PC-9 (cell line): ENCODE measurements around the gene C17orf75. TPM values are rescaled to one million over a fixed set of nuclear protein-coding genes. Genes with fewer than 3 reads are reported as not detected.
"Not testable (repeated sequence)": the region's sequence is repeated elsewhere in the genome, so short reads cannot be mapped to it uniquely, and the experiment has no call there.

Source experiments
- BruUV-seq: library from RNA; stranded (reverse); fragments of 400-500 nt; replicated peaks from 2 replicates; lab custom pipeline; 2021; lab: Mats Ljungman, UMichigan
- CTCF ChIA-PET: fragments of 300-600 bp; sonication (Branson Sonifier 250); formaldehyde crosslinking; loops from one replicate; lab custom pipeline; 2022; ENCODE audit warnings: antibody characterized with exemption; lab: Charles Lee
- POLR2A ChIA-PET: fragments of 300-600 bp; sonication (Branson Sonifier 250); formaldehyde crosslinking; loops from one replicate; lab custom pipeline; 2022; ENCODE audit warnings: antibody characterized with exemption; ENCODE audit not compliant: unreplicated experiment; lab: Charles Lee
- DNase-seq, 2 experiments: peaks; one replicate each; pipeline versions ENCODE4 v3.0.0 to v3.0.0-alpha.2; 2015 to 2022; ENCODE audit warnings: mixed read lengths in 1 of 2
- H2AFZ ChIP-seq: fragments of 200-600 bp; sonication (generic); 2 replicates; pipeline ENCODE4 v1.8.1; 2017; ENCODE audit warnings: antibody characterized with exemption
- H3F3A ChIP-seq: fragments of 200-600 bp; sonication (generic); 2 replicates; pipeline ENCODE4 v1.8.1; 2017; ENCODE audit warnings: antibody characterized with exemption, mild to moderate bottlenecking, low read depth; ENCODE audit not compliant: insufficient read depth
- H3K27ac ChIP-seq: fragments of 200-600 bp; sonication (generic); 2 replicates; pipeline ENCODE4 v1.6.1; 2016; ENCODE audit warnings: mixed run types
- H3K27me3 ChIP-seq: fragments of 200-600 bp; sonication (generic); 2 replicates; pipeline ENCODE4 v1.6.1; 2016; ENCODE audit warnings: low read depth, mixed run types; ENCODE audit not compliant: insufficient read depth
- H3K36me3 ChIP-seq: fragments of 200-600 bp; sonication (generic); 2 replicates; pipeline ENCODE4 v1.6.1; 2016; ENCODE audit warnings: low read depth, mixed run types
- H3K4me1 ChIP-seq: fragments of 200-600 bp; sonication (generic); replicated peaks from 2 replicates; pipeline ENCODE4 v1.6.1; 2016; ENCODE audit warnings: mixed run types; ENCODE audit not compliant: insufficient read depth
- H3K4me2 ChIP-seq: fragments of 200-600 bp; sonication (generic); 2 replicates; pipeline ENCODE4 v1.6.1; 2017; ENCODE audit warnings: mixed run types
- H3K4me3 ChIP-seq: fragments of 200-600 bp; sonication (generic); 2 replicates; pipeline ENCODE4 v1.6.1; 2016; ENCODE audit warnings: mixed run types
- H3K79me2 ChIP-seq: fragments of 200-600 bp; sonication (generic); 2 replicates; pipeline ENCODE4 v1.6.1; 2017; ENCODE audit warnings: low read depth, mixed run types
- H3K9me2 ChIP-seq: fragments of 200-600 bp; sonication (generic); 2 replicates; pipeline ENCODE4 v1.8.1; 2017; ENCODE audit warnings: mild to moderate bottlenecking; ENCODE audit not compliant: insufficient read depth
- H3K9me3 ChIP-seq: fragments of 200-600 bp; sonication (generic); 2 replicates; pipeline ENCODE4 v1.8.1; 2016; ENCODE audit warnings: low read depth; ENCODE audit not compliant: insufficient read depth
- H4K20me1 ChIP-seq: fragments of 200-600 bp; sonication (generic); 2 replicates; pipeline ENCODE4 v1.8.1; 2017; ENCODE audit not compliant: insufficient read depth
- EZH2 ChIP-seq: fragments of 200-600 bp; sonication (generic); IDR thresholded peaks from 2 replicates; pipeline ENCODE4 v1.8.0; 2017; ENCODE audit warnings: antibody characterized with exemption, low read depth
- intact Hi-C: fragments of 100-400 bp; cut with micrococcal nuclease; formaldehyde crosslinking; loops from one replicate; pipeline ENCODE4 v1.10.0; 2022; ENCODE audit not compliant: unreplicated experiment
- total RNA-seq: library from RNA; stranded (reverse); gene quantifications from 2 replicates; pipeline ENCODE4 v1.2.3, GENCODE V29; 2021
- TF ChIP-seq, protein P1 (sequence below): fragments of 200-600 bp; sonication (generic); conservative IDR thresholded peaks from 2 replicates; pipeline ENCODE4 v1.6.1; 2017; ENCODE audit warnings: mixed run types, antibody characterized with exemption, mild to moderate bottlenecking, moderate library complexity

C17orf75 gene
- total RNA-seq, 1 experiment from 2014 or later = 33.3 TPM

DNA sequence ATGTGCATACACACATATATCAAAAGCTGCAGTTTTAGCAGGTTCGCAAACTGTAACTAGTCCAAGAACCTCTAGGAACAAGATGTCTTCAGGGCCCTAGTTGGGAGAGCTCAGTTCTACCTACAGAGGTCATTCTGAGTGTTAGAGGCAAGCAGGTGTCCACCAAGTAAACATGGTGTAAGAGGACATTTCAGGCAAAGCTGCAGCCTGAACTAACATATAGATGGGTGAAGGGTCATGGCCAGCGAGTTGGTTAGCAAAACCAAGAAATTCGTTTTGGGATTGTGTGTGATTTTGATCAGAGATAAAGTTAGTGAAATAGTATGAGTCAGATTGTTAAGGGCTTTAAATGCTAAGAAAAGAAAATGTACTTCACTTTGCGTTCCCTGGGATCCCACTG is 24.6 kb downstream of the C17orf75 start:
- no peak for DNase-seq
- Histone ChIP-seq H3K9me2 (no peaks in the 10 kb centered on the region), H3F3A (no peaks in the 10 kb centered on the region; the same call in 1 of the 2 replicates), H3K36me3 (no peaks in the 10 kb centered on the region), H4K20me1 (no peaks in the 10 kb centered on the region), H3K27me3 (peaks cover 24% of the 10 kb centered on the region), H2AFZ (no peak overlapping the region; the same call in 1 of the 2 replicates), H3K4me2 (no peak overlapping the region), H3K27ac (no peak overlapping the region), H3K4me3 (no peak overlapping the region), H3K79me2 (no peaks in the 10 kb centered on the region), H3K9me3 (no peaks in the 10 kb centered on the region), H3K4me1 (no peaks in the 10 kb centered on the region; the same call in 1 of the 2 replicates)
- intact Hi-C loops = no loop called here
- BruUV-seq = no TSS peak
- no peak for TF ChIP-seq EZH2
- TF ChIP-seq, protein P1, sequence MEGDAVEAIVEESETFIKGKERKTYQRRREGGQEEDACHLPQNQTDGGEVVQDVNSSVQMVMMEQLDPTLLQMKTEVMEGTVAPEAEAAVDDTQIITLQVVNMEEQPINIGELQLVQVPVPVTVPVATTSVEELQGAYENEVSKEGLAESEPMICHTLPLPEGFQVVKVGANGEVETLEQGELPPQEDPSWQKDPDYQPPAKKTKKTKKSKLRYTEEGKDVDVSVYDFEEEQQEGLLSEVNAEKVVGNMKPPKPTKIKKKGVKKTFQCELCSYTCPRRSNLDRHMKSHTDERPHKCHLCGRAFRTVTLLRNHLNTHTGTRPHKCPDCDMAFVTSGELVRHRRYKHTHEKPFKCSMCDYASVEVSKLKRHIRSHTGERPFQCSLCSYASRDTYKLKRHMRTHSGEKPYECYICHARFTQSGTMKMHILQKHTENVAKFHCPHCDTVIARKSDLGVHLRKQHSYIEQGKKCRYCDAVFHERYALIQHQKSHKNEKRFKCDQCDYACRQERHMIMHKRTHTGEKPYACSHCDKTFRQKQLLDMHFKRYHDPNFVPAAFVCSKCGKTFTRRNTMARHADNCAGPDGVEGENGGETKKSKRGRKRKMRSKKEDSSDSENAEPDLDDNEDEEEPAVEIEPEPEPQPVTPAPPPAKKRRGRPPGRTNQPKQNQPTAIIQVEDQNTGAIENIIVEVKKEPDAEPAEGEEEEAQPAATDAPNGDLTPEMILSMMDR = no peak
- POLR2A ChIA-PET = interaction anchor here (0.6 kb wide), 1 partner anchor 25 kb away, joined by 3 read pairs; the partner anchor contains the start of gene C17orf75
- CTCF ChIA-PET = no interaction called here

DNA sequence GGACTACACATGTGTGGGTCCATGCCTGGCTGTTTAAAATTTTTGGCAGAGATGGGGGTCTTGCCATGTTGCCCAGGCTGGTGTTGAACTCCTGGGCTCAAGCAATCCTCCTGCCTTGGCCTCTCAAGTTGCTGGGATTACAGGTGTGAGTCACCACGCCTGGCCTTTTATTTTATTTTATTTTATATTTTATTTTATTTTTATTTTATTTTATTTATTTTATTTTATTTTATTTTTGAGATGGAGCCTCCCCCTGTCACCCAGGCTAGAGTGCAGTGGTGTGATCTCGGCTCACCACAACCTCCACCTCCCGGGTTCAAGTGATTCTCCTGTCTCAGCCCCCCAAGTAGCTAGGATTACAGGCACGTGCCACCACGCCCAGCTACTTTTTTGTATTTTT is 25.3 kb downstream of the C17orf75 start:
- CTCF ChIA-PET = interaction anchor here (0.6 kb wide), 1 partner anchor 466 kb away, joined by 3 read pairs; no protein-coding TSS in a partner anchor
- H3K36me3 ChIP-seq, H2AFZ ChIP-seq, H4K20me1 ChIP-seq, intact Hi-C loops, H3K4me3 ChIP-seq, DNase-seq, BruUV-seq, H3K4me1 ChIP-seq, H3K9me2 ChIP-seq, H3F3A ChIP-seq, H3K4me2 ChIP-seq, H3K79me2 ChIP-seq, H3K27ac ChIP-seq, H3K9me3 ChIP-seq, POLR2A ChIA-PET: not testable (repeated sequence)
- H3K27me3 ChIP-seq = peaks cover 25% of the 10 kb centered on the region

DNA sequence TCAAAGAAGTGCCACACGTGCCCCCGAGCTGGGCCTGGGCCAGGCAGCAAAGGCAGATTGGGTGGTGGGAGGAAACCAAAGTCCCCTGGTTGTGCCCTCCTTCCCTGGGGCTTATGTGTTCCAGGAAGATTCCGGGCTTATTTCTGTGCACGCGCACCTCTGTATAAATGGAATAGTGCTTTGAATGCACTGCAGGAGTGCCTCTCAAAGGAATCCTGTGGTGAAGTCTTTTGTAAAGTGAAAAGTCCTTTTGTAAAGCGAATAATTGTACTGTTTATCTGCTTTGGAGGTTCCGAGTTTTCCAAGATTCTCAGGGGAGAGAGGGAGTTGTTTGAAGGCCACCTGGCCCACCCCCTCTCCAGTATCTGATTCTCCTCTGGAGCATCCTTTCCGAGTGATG is 26.8 kb downstream of the C17orf75 start:
- H3F3A ChIP-seq = no peaks in the 10 kb centered on the region; the same call in 1 of the 2 replicates
- no peak overlapping the region for H2AFZ ChIP-seq

DNA sequence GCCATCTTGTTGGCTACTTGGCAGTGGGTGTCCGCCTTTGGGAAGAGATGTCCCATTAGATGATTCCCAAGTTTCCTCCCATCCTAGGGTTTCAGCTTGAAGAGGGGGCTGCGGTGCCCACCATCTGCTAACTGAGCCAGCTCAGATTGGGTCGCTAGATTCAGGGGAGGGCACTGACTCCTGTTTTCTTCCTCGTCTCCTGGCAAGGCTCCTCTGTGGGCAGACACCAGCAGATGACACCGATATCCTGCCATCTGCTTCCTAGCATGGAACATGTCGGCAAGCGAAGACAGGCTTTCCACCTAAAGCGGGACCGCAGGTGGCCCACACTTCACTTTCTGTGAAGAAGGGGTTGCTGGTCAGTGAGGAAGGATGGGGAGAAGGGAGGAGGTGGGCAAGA is 27.3 kb downstream of the C17orf75 start:
- intact Hi-C loops = no loop called here
- no TSS peak for BruUV-seq
- Histone ChIP-seq H3K4me3 (no peak overlapping the region), H2AFZ (no peak overlapping the region), H3K27ac (no peak overlapping the region), H4K20me1 (no peaks in the 10 kb centered on the region), H3K9me3 (no peaks in the 10 kb centered on the region), H3K27me3 (peaks cover 31% of the 10 kb centered on the region), H3K36me3 (no peaks in the 10 kb centered on the region), H3K4me1 (no peaks in the 10 kb centered on the region; the same call in 1 of the 2 replicates), H3K4me2 (no peak overlapping the region), H3K9me2 (no peaks in the 10 kb centered on the region), H3F3A (no peaks in the 10 kb centered on the region; the same call in 1 of the 2 replicates), H3K79me2 (no peaks in the 10 kb centered on the region)
- POLR2A ChIA-PET = no interaction called here
- CTCF ChIA-PET = no interaction called here
- TF ChIP-seq, protein P1 = no peak
- no peak for TF ChIP-seq EZH2
- no peak for DNase-seq

More for the DNA sequence above, 26.8 kb downstream of the C17orf75 start:
- no peaks in the 10 kb centered on the region; the same call in 1 of the 2 replicates for H3K4me1 ChIP-seq
- BruUV-seq = no TSS peak
- no peak overlapping the region for H3K4me3 ChIP-seq
- no peak for DNase-seq
- H3K4me2 ChIP-seq = no peak overlapping the region
- H3K9me3 ChIP-seq = no peaks in the 10 kb centered on the region
- no peaks in the 10 kb centered on the region for H3K79me2 ChIP-seq
- no peak for TF ChIP-seq EZH2
- POLR2A ChIA-PET = no interaction called here
- H3K36me3 ChIP-seq = no peaks in the 10 kb centered on the region
- peaks cover 31% of the 10 kb centered on the region for H3K27me3 ChIP-seq
- intact Hi-C loops = no loop called here
- H4K20me1 ChIP-seq = no peaks in the 10 kb centered on the region
- no peak overlapping the region for H3K27ac ChIP-seq
- CTCF ChIA-PET = interaction anchor here (1.0 kb wide), 1 partner anchor 62 kb away, joined by 4 read pairs; no protein-coding TSS in a partner anchor
- no peaks in the 10 kb centered on the region for H3K9me2 ChIP-seq
